Endodermal cell (in vitro differentiated cells): ENCODE results near the gene SELENOV. TPM values are rescaled to one million over a fixed set of nuclear protein-coding genes. Genes with fewer than 3 reads are reported as not detected.

Experiments used
- DNase-seq: peaks from one replicate; pipeline ENCODE4 v3.0.0-alpha.2; 2017
- H3K27ac ChIP-seq: 2 replicates; pipeline ENCODE4 v1.5.1; 2013; ENCODE audit warnings: mild to moderate bottlenecking, low read depth, low read length, moderate library complexity
- H3K27me3 ChIP-seq: 2 replicates; pipeline ENCODE4 v1.6.1; 2013; ENCODE audit warnings: mild to moderate bottlenecking, low read length, moderate library complexity; ENCODE audit not compliant: insufficient read depth, control insufficient read depth, poor library complexity, severe bottlenecking
- H3K36me3 ChIP-seq: 2 replicates; pipeline ENCODE4 v1.7.0; 2013; ENCODE audit warnings: mild to moderate bottlenecking, low read length, moderate library complexity; ENCODE audit not compliant: control insufficient read depth, insufficient read depth
- H3K4me1 ChIP-seq: one replicate; pipeline ENCODE4 v1.7.0; 2013; ENCODE audit warnings: low read length; ENCODE audit not compliant: control insufficient read depth, insufficient read depth
- H3K4me3 ChIP-seq: 2 replicates; pipeline ENCODE4 v1.5.1; 2013; ENCODE audit warnings: mild to moderate bottlenecking, low read length, moderate library complexity
- H3K9ac ChIP-seq: 2 replicates; pipeline ENCODE4 v1.6.1; 2013; ENCODE audit warnings: mild to moderate bottlenecking, low read length, moderate library complexity; ENCODE audit not compliant: poor library complexity, severe bottlenecking; ENCODE audit errors: extremely low read depth
- H3K9me3 ChIP-seq: 2 replicates; pipeline ENCODE4 v1.6.1; 2013; ENCODE audit warnings: mild to moderate bottlenecking, low read length, moderate library complexity; ENCODE audit not compliant: control insufficient read depth
- H3K27ac Mint-ChIP-seq: 2 replicates; pipeline ENCODE4 v1.8.0; 2020; ENCODE audit warnings: mixed read lengths
- H3K27me3 Mint-ChIP-seq: 2 replicates; pipeline ENCODE4 v1.8.0; 2021; ENCODE audit warnings: mild to moderate bottlenecking, mixed read lengths; ENCODE audit not compliant: insufficient read depth
- H3K36me3 Mint-ChIP-seq: 2 replicates; pipeline ENCODE4 v1.8.0; 2020; ENCODE audit warnings: low read depth, mixed read lengths
- H3K4me1 Mint-ChIP-seq: 2 replicates; pipeline ENCODE4 v1.8.0; 2020; ENCODE audit warnings: mixed read lengths
- H3K4me3 Mint-ChIP-seq: 2 replicates; pipeline ENCODE4 v1.8.0; 2020; ENCODE audit warnings: mild to moderate bottlenecking, moderate library complexity, mixed read lengths
- H3K9me3 Mint-ChIP-seq: 2 replicates; pipeline ENCODE4 v1.8.0; 2020; ENCODE audit warnings: mild to moderate bottlenecking, mixed read lengths
- WGBS, 2 experiments: methylation state at CpG; one replicate each; pipeline versions ENCODE4 v1.1.5 to v1.1.7; 2013; ENCODE audit warnings: missing lambda C conversion rate in 2 of 2, mixed read lengths in 1 of 2; ENCODE audit not compliant: insufficient coverage in 1 of 2, insufficient read length in 1 of 2; 5-methylcytosine and 5-hydroxymethylcytosine counted together
- total RNA-seq, 2 donors: library from RNA; stranded (reverse); fragmentation: NEBNext Ultra II Directional in 1 of 2; extraction: Animal tissue kit (Norgen Biotek cat#: 25700) in 1 of 2; gene quantifications; 2 replicates in 1 of 2; 3 replicates in 1 of 2; pipeline ENCODE4 v1.2.1, GENCODE V29; 2021
- TF ChIP-seq, protein P1 (sequence below): fragments of 200-600 bp; sonication (generic); conservative IDR thresholded peaks from 2 replicates; pipeline ENCODE4 v1.5.0; 2021; ENCODE audit warnings: antibody characterized with exemption, mild to moderate bottlenecking

Gene SELENOV
- total RNA-seq, 2 donors from 2014 or later, result 8.7 to 15.3 TPM

DNA sequence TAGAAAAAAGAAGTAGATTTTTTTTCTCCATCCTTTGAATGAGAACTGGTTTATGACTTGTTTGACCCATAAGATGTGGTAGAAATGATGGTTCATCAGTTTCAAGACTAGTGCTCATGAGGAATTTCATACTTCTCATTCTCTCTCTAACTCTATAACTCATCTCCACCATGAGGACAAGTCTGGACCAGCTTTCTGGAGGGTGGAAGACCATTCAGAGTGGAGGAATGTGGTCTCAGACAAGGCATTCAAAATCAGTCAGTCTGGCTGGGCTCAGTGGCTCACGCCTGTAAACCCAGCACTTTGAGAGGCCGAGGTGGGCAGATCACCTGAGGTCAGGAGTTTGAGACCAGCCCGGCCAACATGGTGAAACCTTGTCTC is 28.5 kb downstream of the SELENOV start:
- TF ChIP-seq, protein P1, sequence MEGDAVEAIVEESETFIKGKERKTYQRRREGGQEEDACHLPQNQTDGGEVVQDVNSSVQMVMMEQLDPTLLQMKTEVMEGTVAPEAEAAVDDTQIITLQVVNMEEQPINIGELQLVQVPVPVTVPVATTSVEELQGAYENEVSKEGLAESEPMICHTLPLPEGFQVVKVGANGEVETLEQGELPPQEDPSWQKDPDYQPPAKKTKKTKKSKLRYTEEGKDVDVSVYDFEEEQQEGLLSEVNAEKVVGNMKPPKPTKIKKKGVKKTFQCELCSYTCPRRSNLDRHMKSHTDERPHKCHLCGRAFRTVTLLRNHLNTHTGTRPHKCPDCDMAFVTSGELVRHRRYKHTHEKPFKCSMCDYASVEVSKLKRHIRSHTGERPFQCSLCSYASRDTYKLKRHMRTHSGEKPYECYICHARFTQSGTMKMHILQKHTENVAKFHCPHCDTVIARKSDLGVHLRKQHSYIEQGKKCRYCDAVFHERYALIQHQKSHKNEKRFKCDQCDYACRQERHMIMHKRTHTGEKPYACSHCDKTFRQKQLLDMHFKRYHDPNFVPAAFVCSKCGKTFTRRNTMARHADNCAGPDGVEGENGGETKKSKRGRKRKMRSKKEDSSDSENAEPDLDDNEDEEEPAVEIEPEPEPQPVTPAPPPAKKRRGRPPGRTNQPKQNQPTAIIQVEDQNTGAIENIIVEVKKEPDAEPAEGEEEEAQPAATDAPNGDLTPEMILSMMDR, result no peak
- H3K36me3 ChIP-seq, result no peaks in the 10 kb centered on the region
- H3K36me3 Mint-ChIP-seq, result no peaks in the 10 kb centered on the region
- H3K27me3 Mint-ChIP-seq, result no peaks in the 10 kb centered on the region
- WGBS, 2 experiments, result 92 to 93% methylated on average over 3 of the region's 3 CpGs
- H3K27ac Mint-ChIP-seq, result no peak overlapping the region
- H3K4me3 Mint-ChIP-seq, result no peak overlapping the region
- H3K4me1 Mint-ChIP-seq, result peaks cover 20% of the 10 kb centered on the region
- H3K4me1 ChIP-seq, result no peaks in the 10 kb centered on the region
- H3K27ac ChIP-seq, result no peak overlapping the region
- DNase-seq, result no peak
- no peaks in the 10 kb centered on the region for H3K27me3 ChIP-seq
- H3K4me3 ChIP-seq, result no peak overlapping the region
- H3K9me3 ChIP-seq, result no peaks in the 10 kb centered on the region
- H3K9me3 Mint-ChIP-seq, result no peaks in the 10 kb centered on the region
- H3K9ac ChIP-seq, result no peak overlapping the region

DNA sequence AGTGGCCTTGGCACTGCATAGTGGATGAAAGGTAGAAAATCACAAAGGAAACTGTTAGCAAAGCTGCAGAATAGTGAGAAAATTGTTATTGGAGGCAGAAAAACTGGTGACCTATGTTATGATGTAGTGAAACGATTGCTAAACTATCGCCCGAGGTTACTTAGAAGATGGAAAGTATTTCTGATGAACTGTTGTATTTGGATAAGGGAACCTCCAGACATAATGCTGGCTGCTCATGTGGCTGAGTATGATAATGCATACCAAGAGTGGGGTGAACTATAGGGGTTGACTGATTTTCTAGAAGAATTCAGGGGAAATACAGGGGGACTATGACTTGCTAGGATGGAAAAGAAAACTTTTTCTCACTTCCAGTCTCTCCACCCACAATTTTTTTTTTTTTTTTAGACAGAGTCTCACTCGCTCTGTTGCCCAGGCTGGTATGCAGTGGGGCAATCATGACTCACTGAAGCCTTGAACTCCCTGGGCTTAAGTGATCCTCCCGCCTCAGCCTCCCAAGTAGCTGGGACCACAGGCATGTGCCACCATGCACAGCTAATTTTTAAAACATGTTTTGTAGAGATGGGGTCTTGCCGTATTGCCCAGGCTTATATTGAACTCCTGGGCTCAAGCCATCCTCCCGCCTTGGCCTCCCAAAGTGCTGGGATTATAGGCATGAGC is 29.4 kb downstream of the SELENOV start:
- WGBS, 2 experiments, result 90 to 91% methylated on average over 5 to 7 of the region's 7 CpGs
- no peaks in the 10 kb centered on the region for H3K36me3 Mint-ChIP-seq
- no peak overlapping the region for H3K4me3 Mint-ChIP-seq
- TF ChIP-seq, protein P1, result no peak
- H3K9me3 Mint-ChIP-seq, result no peaks in the 10 kb centered on the region
- Histone ChIP-seq H3K9me3 (no peaks in the 10 kb centered on the region), H3K4me3 (no peak overlapping the region), H3K27me3 (no peaks in the 10 kb centered on the region), H3K4me1 (no peaks in the 10 kb centered on the region), H3K9ac (no peak overlapping the region), H3K27ac (no peak overlapping the region), H3K36me3 (no peaks in the 10 kb centered on the region)
- no peak overlapping the region for H3K27ac Mint-ChIP-seq
- H3K4me1 Mint-ChIP-seq, result peaks cover 14% of the 10 kb centered on the region
- H3K27me3 Mint-ChIP-seq, result no peaks in the 10 kb centered on the region
- DNase-seq, result no peak

DNA sequence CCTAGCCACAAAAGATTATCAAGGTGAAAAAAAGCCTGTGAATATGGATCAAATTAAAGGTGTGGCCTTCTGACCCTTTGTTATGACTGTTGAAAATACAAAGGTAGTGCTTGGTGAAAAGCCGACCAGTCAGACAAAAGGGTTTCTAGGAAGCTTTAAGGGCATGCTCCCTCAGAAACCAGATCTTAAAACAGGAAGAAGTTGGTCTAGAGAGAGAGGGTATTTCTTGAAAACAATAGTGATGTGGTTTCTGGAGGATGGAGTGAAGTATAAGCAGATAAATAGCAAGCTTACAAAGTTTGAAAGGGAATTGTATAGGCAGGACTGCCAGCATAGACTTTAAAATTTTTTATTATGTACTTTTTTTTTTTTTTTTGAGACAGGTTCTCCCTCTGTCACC is 30.0 kb downstream of the SELENOV start:
- no peak overlapping the region for H3K9ac ChIP-seq
- no peaks in the 10 kb centered on the region for H3K36me3 Mint-ChIP-seq
- H3K4me1 Mint-ChIP-seq, result peaks cover 14% of the 10 kb centered on the region
- no peaks in the 10 kb centered on the region for H3K27me3 ChIP-seq
- no peaks in the 10 kb centered on the region for H3K9me3 ChIP-seq
- no peak overlapping the region for H3K4me3 Mint-ChIP-seq
- no peak overlapping the region for H3K27ac Mint-ChIP-seq
- no peaks in the 10 kb centered on the region for H3K36me3 ChIP-seq
- H3K4me1 ChIP-seq, result no peaks in the 10 kb centered on the region
- H3K9me3 Mint-ChIP-seq, result no peaks in the 10 kb centered on the region
- no peak for DNase-seq
- WGBS, 2 experiments, result 80 to 83% methylated on average over 1 of the region's 1 CpG
- H3K4me3 ChIP-seq, result no peak overlapping the region
- no peaks in the 10 kb centered on the region for H3K27me3 Mint-ChIP-seq
- no peak overlapping the region for H3K27ac ChIP-seq
- TF ChIP-seq, protein P1, result no peak
